C4-2B (cell line): ENCODE results near the gene STX1A.

Source experiments
- ZFX ChIP-seq: fragments of 450-650 bp; IDR thresholded peaks from 2 replicates; pipeline ENCODE4 v1.6.1; 2017
- TF ChIP-seq, protein P1 (sequence below): fragments of 450-650 bp; conservative IDR thresholded peaks from 2 replicates; pipeline ENCODE4 v1.5.1; 2017; ENCODE audit warnings: mild to moderate bottlenecking

GRCh38 chr7:73737491-73738219, 18.2 kb upstream of the STX1A start:
- TF ChIP-seq, protein P1, sequence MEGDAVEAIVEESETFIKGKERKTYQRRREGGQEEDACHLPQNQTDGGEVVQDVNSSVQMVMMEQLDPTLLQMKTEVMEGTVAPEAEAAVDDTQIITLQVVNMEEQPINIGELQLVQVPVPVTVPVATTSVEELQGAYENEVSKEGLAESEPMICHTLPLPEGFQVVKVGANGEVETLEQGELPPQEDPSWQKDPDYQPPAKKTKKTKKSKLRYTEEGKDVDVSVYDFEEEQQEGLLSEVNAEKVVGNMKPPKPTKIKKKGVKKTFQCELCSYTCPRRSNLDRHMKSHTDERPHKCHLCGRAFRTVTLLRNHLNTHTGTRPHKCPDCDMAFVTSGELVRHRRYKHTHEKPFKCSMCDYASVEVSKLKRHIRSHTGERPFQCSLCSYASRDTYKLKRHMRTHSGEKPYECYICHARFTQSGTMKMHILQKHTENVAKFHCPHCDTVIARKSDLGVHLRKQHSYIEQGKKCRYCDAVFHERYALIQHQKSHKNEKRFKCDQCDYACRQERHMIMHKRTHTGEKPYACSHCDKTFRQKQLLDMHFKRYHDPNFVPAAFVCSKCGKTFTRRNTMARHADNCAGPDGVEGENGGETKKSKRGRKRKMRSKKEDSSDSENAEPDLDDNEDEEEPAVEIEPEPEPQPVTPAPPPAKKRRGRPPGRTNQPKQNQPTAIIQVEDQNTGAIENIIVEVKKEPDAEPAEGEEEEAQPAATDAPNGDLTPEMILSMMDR = no peak
- TF ChIP-seq ZFX = no peak
